ENCODE results near the gene DIMT1.

GRCh38 chr5:62347928-62348327 is 55.8 kb downstream of the DIMT1 start:
- TF ChIP-seq CTCF (conservative IDR thresholded peaks at IDR 0.05 in 1 of 2, IDR thresholded peaks at IDR 0.05 in 1 of 2; ENCODE audit: extremely low read depth in 1 of 2, insufficient read depth in 1 of 2, low read depth in 1 of 2, low read length in 2 of 2), result no peak
- TF ChIP-seq EZH2 (IDR thresholded peaks at IDR 0.05; ENCODE audit: borderline replicate concordance, low read length), result no peak
